Activated CD4-positive, alpha-beta T cell treated with anti-CD3 and anti-CD28 coated beads for 4 hours (primary cell): ENCODE data around the gene SNX8.

ENCODE experiments used
- DNase-seq, 2 donors: peaks; one replicate each; pipeline ENCODE4 v3.0.0-alpha.2; 2020

The SNX8 gene

DNA sequence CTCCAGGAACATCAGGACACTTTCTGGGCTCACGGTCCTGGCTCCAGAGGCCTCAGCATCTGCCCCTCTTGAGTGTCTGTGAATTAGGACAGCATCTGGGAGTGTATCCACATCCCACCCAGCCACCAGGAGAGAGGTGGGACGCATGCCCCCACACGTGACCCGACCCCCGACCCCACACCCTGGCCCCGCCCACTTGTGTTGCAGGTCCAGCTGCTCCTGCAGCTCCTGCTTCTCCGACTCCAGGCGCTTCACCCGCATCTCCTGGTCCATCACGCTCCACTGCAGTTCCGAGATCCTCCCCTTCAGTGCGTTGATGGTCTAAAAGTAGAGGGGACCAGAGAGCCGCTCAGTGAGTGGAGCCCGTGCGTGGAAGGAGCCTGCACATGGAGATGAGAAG lies 95.1 kb downstream of the SNX8 start:
- no peak for DNase-seq

DNA sequence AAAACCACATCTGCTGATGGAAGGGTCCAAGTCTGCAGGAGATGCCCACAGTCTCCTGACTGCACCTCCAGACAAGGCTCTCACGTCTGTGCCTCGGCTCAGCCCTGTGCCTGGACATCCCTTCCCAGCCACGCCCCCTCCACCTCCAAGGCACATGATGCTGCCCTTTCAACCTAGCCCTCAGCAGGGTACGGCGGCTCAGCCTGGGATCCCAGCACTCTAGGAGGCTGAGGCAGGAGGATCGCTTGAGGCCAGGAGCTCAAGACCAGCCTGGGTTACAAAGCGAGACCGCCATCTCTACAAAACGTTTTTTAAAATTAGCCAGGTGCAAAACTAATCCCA lies 95.8 kb downstream of the SNX8 start:
- DNase-seq: no peak

DNA sequence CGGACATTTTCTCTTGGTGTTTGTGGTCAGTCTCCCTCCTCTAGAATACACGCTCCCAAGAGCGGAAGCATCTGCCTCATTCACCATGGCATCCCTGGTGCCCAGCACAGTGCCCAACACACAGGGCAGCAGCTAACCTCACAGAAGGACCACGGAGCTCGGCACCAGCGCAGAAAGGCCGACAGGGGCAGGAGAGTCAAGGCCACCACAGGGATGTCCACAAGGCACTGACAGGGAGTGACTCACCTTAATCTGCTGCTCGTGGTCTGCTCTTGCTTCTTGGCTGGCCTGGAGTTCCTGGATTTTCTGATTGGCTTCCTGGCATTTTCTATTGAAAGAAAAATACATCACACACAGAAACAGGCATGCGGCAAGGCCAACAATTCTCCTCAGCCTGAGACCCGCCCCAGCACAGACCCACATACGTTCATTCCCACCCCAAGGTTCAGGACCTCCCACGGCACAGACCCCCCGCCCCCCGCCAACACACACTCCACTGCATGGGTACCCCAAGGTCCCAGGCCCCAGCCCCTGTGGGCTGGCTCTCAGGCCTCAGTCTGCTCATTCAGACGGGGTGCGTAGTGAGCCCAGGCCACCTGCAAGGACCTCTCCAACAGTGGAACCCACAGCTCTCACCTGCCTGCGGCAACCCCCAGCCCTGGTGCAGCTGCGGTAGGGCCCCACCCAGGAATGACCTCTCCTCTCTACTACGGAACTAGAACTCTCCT lies 96.4 kb downstream of the SNX8 start:
- no peak for DNase-seq

DNA sequence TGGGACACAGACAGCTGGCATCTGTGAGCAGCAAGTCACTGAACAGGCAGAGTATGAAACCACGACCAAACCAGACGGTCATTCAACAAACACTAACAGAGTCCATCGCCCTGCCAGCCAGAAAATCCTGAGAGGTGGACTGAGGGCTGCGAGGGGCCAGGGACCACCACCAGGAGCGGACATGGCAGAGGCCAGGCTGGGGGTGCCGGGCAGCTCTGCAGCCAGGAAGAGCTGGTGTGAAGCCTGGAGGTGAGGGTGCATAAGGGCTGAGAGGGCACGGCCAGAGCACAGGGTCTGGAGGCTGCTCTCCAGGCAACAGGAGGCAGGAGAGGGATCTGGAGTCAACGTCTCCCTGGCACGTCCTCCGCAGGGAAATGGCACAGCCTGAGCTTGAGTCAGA lies 97.0 kb downstream of the SNX8 start:
- no peak for DNase-seq

DNA sequence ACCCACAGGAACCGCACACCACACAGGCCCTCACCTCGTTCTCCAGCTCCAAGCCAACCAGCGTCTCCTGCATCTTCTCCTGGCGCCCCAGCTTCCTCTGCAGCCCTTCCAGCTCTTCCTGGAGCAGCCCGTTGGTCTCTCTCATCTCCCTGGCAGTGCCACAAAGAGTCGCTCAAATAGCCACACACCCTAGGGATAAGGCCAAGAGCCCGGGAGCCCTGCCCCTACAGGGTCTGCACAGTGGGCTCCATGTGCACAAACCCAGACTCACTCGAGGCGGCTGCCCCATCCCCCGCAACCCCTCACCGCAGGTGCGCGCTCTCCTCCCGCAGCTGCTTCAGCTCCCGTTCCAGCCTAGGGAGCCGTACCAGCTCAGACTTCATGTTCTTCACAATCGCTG lies 98.4 kb downstream of the SNX8 start:
- DNase-seq: no peak

DNA sequence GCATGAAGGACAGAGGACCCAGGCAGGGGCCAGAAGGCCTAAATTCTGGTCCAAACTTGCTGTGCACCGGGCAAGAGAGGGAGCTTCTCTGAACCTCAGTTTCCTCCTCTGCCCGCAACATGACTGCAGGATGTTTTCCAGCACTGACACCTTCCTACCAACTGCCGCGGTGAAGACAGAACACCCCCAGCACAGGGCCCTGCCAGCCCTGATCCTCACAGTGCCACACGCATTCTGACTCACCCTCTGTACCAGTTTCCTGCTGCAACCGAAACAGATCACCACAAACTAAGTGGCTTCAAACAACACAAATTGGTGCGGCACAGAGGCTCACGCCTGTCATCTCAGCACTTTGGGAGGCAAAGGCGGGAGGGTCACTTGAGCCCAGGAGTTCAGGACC lies 99.6 kb downstream of the SNX8 start:
- DNase-seq: no peak

DNA sequence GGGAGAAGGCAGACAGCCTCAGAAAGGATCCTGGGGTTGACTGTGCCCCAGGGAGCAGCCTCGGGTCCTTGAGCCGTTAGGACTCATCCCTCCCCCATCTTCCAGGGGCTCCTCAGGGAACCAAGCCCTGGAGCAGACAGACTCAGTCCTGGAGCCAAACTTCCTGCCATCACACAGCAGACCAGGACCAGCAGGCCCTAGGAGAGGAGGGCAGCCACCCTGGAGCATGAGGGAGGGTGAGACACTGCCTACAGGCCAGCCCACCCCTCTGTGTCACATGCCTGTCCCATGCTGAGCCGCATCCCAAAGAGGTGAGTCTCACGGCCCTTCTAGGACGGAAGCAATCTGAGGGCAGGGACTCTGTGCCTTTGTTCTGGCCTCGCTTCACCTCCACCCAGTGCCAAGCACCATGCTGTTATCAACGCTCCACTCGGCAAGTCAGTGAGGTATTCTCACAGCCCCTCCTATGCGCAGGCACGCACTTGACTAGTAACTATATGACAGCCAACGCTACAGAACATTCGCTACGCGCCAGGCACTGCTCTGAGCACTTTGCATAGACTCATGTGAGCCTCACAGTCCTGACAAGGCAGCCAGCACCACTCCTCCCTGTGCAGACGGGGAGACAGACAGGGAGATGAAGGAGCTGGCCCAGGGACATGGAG lies 100.6 kb downstream of the SNX8 start:
- DNase-seq: no peak

DNA sequence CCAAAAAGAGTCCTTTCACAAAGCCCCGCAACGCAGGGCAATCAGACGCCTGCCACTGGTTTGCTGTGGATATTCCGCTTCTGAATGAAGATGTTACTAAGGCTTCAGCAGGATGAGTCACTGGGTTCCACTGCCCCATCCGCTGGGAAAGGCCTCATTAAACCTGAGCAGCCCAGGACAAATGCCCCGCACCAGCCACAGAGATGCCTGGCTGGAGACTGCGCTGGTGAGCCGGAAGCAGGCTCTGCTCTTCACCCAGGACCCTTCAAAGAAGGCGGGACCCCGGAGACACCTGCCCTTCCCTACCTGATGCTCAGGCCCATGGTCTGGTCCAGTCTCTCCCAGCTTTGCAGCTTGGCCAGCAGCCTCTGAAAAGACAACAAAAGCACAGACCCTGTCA lies 101.3 kb downstream of the SNX8 start:
- no peak for DNase-seq

DNA sequence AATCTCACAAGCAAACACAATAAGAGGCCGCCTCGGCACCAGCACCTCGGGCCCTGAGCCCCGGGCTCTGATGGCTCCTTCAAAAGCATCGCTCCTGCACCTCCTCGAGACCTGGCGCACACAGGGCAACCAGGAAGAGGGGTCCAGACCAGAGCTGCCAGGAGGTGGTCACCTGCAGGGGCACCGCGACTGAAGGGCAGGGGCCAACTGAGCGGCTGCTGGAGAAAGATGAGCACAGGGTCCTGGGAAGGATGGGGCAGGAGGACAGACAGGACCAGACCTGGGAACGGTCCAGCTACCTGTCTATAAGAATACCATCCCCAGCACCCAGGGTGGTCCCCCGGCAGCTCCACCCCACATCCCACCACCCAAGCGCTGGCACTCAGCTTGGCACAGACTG lies 102.3 kb downstream of the SNX8 start:
- DNase-seq: no peak

DNA sequence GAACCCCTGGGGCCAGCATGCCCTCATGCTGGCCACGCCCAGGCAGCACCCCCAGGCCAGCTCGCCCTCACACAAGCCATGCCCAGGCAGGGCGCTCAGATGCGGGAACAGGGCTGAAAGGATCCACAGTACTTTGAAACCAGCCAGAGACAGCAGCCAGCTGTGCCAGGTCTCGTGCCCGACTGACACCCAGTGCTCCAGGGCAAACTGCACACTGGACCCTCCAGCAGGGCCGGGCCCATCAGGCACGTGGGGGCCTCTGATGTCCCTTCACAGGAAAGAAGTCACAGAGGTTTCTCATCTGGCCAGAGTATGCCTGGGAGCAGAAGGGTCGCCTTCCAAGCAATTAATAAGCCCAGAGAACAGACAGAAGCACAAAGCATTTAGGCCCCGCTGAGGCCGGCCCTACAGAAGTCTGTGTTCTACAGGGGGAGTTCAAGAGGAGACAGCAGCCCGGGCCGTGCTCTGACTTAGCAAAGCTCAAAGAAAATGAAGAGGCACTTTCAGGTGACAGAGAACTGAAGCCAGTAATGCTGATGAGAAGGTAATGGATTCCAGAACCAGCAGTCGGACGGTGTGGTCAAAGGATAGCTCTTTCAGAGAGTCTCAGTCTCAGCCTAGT lies 102.9 kb downstream of the SNX8 start:
- no peak for DNase-seq

DNA sequence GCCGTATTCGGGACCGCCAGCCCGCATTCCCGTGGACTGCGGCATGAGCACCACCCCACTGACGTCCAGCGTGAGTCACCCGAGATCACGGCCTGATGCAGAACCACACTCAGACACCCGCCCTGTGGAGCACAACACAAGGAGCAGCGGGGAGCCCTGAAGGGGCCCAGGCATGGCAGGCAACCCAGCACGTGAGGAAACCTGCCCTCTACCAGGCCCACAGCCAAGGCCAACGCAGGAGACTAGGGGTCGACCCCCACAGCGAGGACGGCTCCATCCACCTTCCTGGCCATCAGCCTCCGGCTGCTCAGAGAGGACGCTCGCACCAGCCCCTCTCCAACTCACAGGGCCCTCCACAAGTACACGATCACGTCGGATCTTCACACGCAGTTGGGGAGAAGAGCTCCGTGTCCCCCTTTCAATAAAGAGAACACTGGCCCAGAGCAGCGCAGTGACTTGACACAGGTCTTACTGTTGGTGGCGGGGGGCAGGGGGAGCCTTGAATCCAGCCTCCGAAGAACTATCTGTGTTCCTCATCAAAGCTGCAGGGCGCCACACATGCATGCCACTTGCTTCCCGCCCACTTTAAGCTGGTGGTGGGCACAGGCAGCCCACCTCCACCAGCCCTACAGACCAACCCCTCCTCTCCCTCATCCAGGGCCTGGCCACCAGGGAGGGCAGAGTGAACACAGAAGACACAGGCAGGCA lies 103.5 kb downstream of the SNX8 start:
- DNase-seq: no peak

DNA sequence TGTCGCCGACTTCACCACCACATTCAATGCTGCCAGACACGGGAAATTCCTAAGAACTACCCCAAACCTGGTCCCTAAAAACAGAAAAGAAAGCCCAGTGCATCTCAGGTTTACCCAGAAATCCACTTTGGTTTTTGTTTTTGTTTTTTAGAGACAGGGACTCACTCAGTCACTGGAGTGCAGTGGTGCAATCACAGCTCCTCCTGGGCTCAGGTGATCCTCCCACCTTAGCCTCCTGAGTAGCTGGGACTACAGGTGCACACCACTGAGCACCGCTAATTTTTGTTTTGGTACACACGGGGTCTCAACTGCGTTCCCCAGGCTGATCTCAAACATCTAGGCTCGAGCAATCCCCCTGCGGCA lies 104.3 kb downstream of the SNX8 start:
- DNase-seq: no peak

DNA sequence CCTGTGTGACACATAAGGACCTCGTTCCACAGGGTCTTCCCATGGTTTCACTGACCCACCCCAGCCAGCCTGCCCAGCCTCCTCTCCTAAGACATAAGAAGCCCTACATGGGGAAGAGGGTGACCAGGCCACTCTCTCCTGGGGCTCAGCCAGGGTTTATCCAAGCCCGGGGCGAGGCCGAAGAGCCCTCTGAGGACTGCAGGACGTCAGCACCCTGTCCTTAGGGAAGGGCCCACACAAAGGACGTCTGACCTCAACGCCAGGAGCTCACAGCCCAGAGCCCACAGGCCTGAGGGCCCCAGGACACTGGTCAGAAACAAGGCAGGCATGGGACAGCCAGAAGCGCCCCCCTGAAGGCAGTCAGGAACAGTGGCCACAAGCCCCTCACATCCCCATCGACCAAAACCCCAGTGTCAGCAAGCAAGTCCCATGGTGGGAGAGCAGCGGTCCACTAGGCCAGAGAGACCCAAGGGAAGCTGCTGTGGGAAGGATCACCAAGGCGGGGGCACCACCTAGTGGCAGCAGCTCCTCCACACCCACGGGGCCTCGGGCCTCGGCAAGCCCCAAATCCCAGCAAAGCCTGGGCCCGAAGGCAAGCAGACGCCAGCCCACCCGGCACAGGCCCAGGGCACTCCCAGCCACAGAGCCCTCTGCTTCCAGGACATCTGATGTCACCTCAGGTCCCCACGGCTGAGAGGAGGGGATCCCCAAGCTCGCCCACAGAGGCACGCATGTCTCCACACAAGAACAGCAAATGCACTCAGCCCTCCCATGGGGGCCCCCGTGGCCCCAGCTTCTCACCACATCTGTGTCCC lies 104.9 kb downstream of the SNX8 start:
- peak; percentile 29 to 35 for DNase-seq

DNA sequence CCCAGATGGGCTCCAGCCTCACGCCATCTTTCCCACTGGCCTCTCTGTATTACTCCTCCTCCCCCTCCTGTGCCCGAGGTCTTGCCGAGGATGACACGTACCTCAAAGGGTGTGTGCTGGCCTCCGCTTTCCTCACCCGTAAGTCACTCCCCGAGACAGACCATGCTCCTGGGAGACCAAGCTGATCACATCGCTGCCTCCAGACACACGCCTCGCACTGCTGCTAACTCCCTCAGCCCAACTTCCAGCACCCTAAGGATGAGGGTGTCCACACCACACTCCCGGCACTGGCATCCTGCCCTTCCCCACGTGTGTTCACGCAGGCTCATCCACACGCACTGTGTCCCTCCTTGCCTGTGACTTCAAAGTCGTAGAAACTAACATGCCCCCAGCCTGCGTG lies 105.5 kb downstream of the SNX8 start:
- DNase-seq: no peak

DNA sequence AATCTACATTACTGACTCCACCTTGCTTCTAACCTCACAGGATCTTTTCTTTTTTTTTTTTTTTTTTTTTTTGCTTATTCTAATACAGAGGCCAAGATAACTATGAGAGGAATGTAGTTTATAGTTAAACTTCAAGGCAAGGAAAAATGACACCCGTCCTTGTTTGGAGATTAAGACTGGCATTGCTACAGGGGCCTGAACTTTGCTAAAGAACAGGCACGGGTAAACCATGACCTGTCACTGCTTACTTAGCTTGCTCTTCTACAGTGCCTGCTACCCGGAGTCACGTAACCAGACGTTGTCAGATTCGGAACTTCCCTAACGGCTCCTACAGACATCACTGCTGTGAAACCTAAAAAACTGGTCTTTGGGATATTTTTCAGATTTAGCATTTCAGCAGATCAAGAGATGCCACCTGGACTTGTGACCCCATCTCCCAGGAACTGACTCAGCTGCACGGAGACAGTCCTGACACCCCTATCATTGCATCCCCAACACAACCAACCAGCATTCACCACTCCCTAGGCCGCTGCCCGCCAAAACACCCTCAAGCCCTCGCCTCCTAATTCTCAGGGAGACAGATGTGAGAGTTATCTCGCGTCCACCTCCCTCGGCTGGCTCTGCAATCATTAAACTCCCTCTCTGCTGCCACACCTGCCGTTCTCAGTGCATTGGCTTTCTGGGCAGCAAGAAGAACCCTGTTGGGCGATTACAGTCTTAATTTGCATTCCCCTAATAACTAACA lies 109.0 kb downstream of the SNX8 start:
- no peak for DNase-seq

DNA sequence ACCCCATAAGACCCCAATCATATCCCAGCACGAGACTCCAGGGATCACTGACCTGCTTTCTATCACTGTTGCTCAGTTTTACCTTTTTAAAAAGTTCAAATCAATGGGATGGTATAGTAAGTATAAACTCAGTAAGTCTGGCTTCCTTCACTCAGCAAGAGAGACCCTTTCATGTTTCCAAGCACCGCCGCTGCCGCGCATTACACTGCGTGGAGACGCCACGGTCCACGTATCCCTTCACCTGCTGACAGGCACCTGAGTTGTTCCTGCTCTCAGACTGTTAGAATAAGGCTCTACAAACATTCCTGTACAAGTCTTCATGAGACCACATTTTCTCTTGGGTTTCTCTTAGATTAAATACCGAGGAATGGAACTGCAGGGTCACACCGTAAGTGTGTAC lies 109.8 kb downstream of the SNX8 start:
- no peak for DNase-seq

DNA sequence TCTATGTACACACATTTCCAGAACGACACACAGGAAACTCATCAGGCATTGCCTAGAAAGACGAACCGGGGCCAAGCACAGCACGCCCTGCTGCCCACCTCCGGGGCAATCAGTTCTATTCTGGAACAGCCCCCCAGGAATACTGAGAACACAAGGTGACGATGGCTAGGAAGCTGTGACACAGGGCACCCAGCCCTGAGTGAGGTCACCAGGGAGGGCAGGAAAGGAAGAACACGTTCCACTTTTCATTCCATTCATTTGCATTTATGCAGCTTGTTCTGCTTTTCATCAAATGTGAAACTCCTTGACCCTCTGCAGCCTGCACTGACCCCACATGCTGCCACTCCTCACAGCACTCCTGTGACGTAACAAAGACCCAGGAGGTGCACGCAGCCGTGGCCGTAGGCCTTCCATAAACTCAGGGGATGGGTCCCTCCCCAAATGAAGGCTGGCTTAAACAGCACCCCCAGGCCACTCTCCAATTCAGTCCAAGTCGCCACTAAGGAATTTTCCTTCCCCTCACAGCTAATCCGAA lies 110.4 kb downstream of the SNX8 start:
- no peak for DNase-seq

DNA sequence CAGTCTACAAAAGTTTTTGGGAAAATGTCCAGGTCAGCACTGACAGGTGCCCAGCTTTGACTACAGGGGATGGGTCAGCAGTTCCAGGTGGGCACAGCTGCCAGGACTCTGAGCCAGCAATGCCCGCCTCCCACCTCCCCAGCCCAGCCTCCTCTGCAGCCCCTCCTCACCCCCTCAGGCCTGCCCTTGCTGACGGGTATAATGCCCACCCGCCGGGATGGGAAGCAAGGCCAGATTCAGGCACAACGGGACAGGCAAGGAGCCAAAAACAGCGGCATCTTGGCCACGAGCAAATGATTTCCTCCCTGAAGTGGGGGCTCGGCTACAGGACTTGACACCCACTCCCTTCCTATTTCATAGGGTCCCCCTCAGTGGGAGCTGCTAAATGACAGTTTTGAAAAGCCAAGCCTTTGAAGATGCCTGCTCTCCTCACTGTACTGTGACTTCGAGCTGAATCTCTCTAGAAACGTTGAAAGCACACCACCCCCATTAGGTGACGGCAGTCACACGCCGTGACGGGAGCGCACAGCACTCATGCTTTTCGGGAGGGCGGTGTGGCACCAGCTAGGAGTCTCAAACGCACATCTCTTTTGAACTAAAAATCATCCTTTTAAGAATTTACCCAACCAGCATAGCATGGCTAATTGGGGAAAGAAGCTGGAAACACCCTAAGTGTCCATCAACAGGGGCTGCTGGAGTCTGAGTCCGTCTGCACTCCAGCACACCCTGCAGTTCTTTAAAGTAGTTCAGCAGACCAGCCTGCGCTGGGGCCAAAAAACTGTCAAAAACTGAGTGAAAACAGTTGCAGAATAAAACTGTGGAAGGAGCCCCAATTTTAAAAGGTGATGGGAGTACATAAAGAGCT lies 111.1 kb downstream of the SNX8 start:
- no peak for DNase-seq

DNA sequence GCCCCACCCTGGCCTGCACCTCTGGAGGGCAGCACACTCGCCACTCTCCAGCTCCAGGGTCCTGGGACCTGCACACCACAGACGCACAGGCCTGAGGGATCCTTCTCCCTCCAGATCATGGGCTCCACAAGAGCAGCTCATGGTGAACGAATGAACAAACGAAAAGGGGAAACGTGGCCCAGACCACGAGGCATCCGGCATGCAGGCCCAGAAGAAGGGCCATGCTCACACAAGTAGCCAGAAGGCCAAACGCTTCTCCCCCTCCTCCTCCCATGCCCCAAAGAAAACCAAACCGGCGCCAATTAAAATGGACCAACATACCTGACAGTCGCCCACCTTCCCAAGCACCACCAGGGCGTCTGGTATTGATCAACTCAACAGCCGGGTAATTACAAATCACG lies 111.9 kb downstream of the SNX8 start:
- DNase-seq: no peak
